GM12878 (cell line): Measurements from ENCODE around the gene ZDHHC14. TPM values are rescaled to one million over a fixed set of nuclear protein-coding genes. Genes with fewer than 3 reads are reported as not detected.

ENCODE experiments used
- ATAC-seq: fragments of 200-7000 bp; cut with Tn5 transposase; 3 replicates; pipeline ENCODE4 v1.9.1; 2020; ENCODE audit warnings: mild to moderate bottlenecking, moderate library complexity
- BruUV-seq: library from RNA; stranded (reverse); fragments of 400-500 nt; replicated peaks from 2 replicates; lab custom pipeline; 2021; lab: Mats Ljungman, UMichigan
- CTCF ChIA-PET: fragments of 300-600 bp; sonication (Branson Sonifier 250); formaldehyde crosslinking; extraction: SDS; loops from one replicate; lab custom pipeline; 2021; ENCODE audit warnings: inconsistent platforms; lab: Yijun Ruan, JAX
- POLR2A ChIA-PET: fragments of 350-600 bp; formaldehyde crosslinking; extraction: SDS; loops from one replicate; lab custom pipeline; 2021; ENCODE audit warnings: inconsistent platforms; lab: Charles Lee
- RAD21 ChIA-PET: fragments of 300-600 bp; sonication (Branson Sonifier 250); formaldehyde crosslinking; loops from one replicate; lab custom pipeline; 2023; ENCODE audit warnings: antibody characterized with exemption; ENCODE audit not compliant: unreplicated experiment; lab: Charles Lee
- SMC1A ChIA-PET: fragments of 300-600 bp; sonication (Branson Sonifier 250); formaldehyde crosslinking; loops from one replicate; lab custom pipeline; 2023; ENCODE audit not compliant: unreplicated experiment, uncharacterized antibody; lab: Charles Lee
- DNase-seq: peaks from one replicate; pipeline ENCODE4 v3.0.0-alpha.2; 2011; ENCODE audit warnings: low read depth, low spot score
- FAIRE-seq: peaks from 3 replicates; lab custom pipeline; 2011; peaks lifted over from hg19 to GRCh38; lab: Jason Lieb, UNC
- H2AFZ ChIP-seq: 2 replicates; pipeline ENCODE4 v1.6.0; 2011; ENCODE audit warnings: low read depth, low read length, control low read depth; ENCODE audit not compliant: control insufficient read depth
- H3K27ac ChIP-seq: 2 replicates; pipeline ENCODE4 v1.5.1; 2011; ENCODE audit warnings: control low read depth; ENCODE audit not compliant: control insufficient read depth, insufficient read depth
- H3K27me3 ChIP-seq, 2 experiments: replicated peaks in 1 of 2; 2 replicates each; pipeline versions ENCODE4 v1.6.0 to v1.6.1; 2011; ENCODE audit warnings: low read length in 1 of 2; ENCODE audit not compliant: control insufficient read depth in 2 of 2, insufficient read depth in 2 of 2
- H3K36me3 ChIP-seq, 2 experiments: 2 replicates each; pipeline ENCODE4 v1.5.1; 2011; ENCODE audit warnings: low read length in 1 of 2; ENCODE audit not compliant: control insufficient read depth in 2 of 2, insufficient read depth in 2 of 2
- H3K4me1 ChIP-seq: 2 replicates; pipeline ENCODE4 v1.6.1; 2011; ENCODE audit warnings: mild to moderate bottlenecking, low read length, moderate library complexity, mixed read lengths; ENCODE audit not compliant: control insufficient read depth, insufficient read depth
- H3K4me2 ChIP-seq: 2 replicates; pipeline ENCODE4 v1.6.0; 2011; ENCODE audit warnings: control low read depth; ENCODE audit not compliant: control insufficient read depth, insufficient read depth
- H3K4me3 ChIP-seq: fragments of 200-600 bp; sonication (generic); 2 replicates; pipeline ENCODE4 v1.5.1; 2016
- H3K79me2 ChIP-seq: 2 replicates; pipeline ENCODE4 v1.6.0; 2011; ENCODE audit warnings: low read length; ENCODE audit not compliant: control insufficient read depth, insufficient read depth
- H3K9ac ChIP-seq: 2 replicates; pipeline ENCODE4 v1.8.0; 2011; ENCODE audit warnings: low read length, control low read depth, mixed read lengths; ENCODE audit not compliant: control insufficient read depth, insufficient read depth
- H3K9me3 ChIP-seq: replicated peaks from 3 replicates; pipeline ENCODE4 v1.5.1; 2011; ENCODE audit warnings: mild to moderate bottlenecking, low read length; ENCODE audit not compliant: control insufficient read depth, insufficient read depth
- H4K20me1 ChIP-seq: 2 replicates; pipeline ENCODE4 v1.6.0; 2011; ENCODE audit not compliant: control insufficient read depth, insufficient read depth
- BACH1 ChIP-seq: fragments of 450-650 bp; IDR thresholded peaks from 2 replicates; pipeline ENCODE4 v1.6.1; 2017; ENCODE audit warnings: mild to moderate bottlenecking, borderline replicate concordance
- BCLAF1 ChIP-seq: fragments of 450-650 bp; IDR thresholded peaks from 2 replicates; pipeline ENCODE4 v1.6.1; 2017; ENCODE audit warnings: antibody characterized with exemption, mild to moderate bottlenecking, moderate library complexity
- CBX3 ChIP-seq: fragments of 200-600 bp; sonication (generic); IDR thresholded peaks from 2 replicates; pipeline ENCODE4 v1.6.1; 2016; ENCODE audit warnings: low read depth, borderline replicate concordance
- DPF2 ChIP-seq: fragments of 450-650 bp; IDR thresholded peaks from 2 replicates; pipeline ENCODE4 v1.6.1; 2017; ENCODE audit warnings: mild to moderate bottlenecking
- EED ChIP-seq: sonication (generic); IDR thresholded peaks from 2 replicates; pipeline ENCODE4 v1.6.1; 2016; ENCODE audit warnings: antibody characterized with exemption, low read depth
- EZH2 ChIP-seq: IDR thresholded peaks from 2 replicates; pipeline ENCODE4 v1.6.1; 2012; ENCODE audit warnings: low read depth, mild to moderate bottlenecking, control low read depth, inconsistent platforms, low read length, borderline replicate concordance; ENCODE audit not compliant: control insufficient read depth
- HDGF ChIP-seq: fragments of 450-650 bp; IDR thresholded peaks from 2 replicates; pipeline ENCODE4 v1.6.1; 2016; ENCODE audit warnings: antibody characterized with exemption
- IRF5 ChIP-seq: fragments of 450-650 bp; IDR thresholded peaks from 2 replicates; pipeline ENCODE4 v1.6.1; 2017; ENCODE audit warnings: borderline replicate concordance
- NR2C2 ChIP-seq: IDR thresholded peaks from 2 replicates; pipeline ENCODE4 v1.6.1; 2011; ENCODE audit warnings: borderline replicate concordance, low read depth; ENCODE audit not compliant: control insufficient read depth, insufficient read length
- NR2F1 ChIP-seq: fragments of 450-650 bp; conservative IDR thresholded peaks from 2 replicates; pipeline ENCODE4 v1.6.1; 2017; ENCODE audit warnings: mild to moderate bottlenecking
- RFX5 ChIP-seq: IDR thresholded peaks from 2 replicates; pipeline ENCODE4 v1.6.1; 2011; ENCODE audit warnings: low read depth, low read length, improper control_type of control experiment
- RUNX3 ChIP-seq: IDR thresholded peaks from 2 replicates; pipeline ENCODE4 v1.6.1; 2012; ENCODE audit warnings: low read length, inconsistent platforms
- SREBF1 ChIP-seq: IDR thresholded peaks from 2 replicates; pipeline ENCODE4 v1.6.1; 2012; ENCODE audit warnings: mild to moderate bottlenecking, low read length
- SRF ChIP-seq, 2 experiments: IDR thresholded peaks; 2 replicates each; pipeline ENCODE4 v1.6.1; 2011; ENCODE audit warnings: low read depth in 2 of 2, low read length in 2 of 2, mild to moderate bottlenecking in 1 of 2, moderate library complexity in 1 of 2
- SUZ12 ChIP-seq: fragments of 200-600 bp; sonication (generic); IDR thresholded peaks from one replicate; pipeline ENCODE4 v1.6.1; 2018; ENCODE audit warnings: antibody characterized with exemption, mild to moderate bottlenecking; ENCODE audit not compliant: unreplicated experiment
- ZNF274 ChIP-seq: IDR thresholded peaks from one replicate; pipeline ENCODE4 v1.8.0; 2011; ENCODE audit not compliant: insufficient read length, insufficient read depth
- WGBS: methylation state at CpG from one replicate; pipeline ENCODE4 v1.1.6; 2016; ENCODE audit warnings: low lambda C conversion rate; ENCODE audit not compliant: insufficient replicate concordance, insufficient coverage; ENCODE audit errors: missing lambda C conversion rate; 5-methylcytosine and 5-hydroxymethylcytosine counted together
- in situ Hi-C: fragments of 300-500 bp; cut with MboI; formaldehyde crosslinking; loops from 9 replicates; pipeline ENCODE4 v1.14.3; 2018; ENCODE audit warnings: mixed read lengths
- intact Hi-C: fragments of 100-400 bp; cut with micrococcal nuclease; formaldehyde crosslinking; loops from one replicate; pipeline ENCODE4 v1.14.2; 2022; ENCODE audit not compliant: unreplicated experiment
- polyA plus RNA-seq, 11 experiments: library from polyadenylated mRNA; depleted of rRNA in 4 of 11; unstranded in 6 of 11; stranded (reverse) in 5 of 11; fragments of >200 nt; fragmentation: Nextera tagmentation in 4 of 11; fragmentation: Illumina TruSeq in 1 of 11; extraction: Ambion mirVana in 4 of 11; extraction: Trizol in 1 of 11; gene quantifications; 1 replicate in 1 of 11; 2 replicates in 10 of 11; pipeline versions ENCODE4 v1.2.1 to v1.2.3, GENCODE V29; 2011 to 2016; ENCODE audit warnings: inconsistent platforms in 2 of 11, missing spikeins in 2 of 11, low read depth in 1 of 11
- total RNA-seq, 4 experiments: library from RNA; depleted of rRNA in 3 of 4; stranded (reverse); fragments of >200 nt in 3 of 4; fragmentation: Illumina TruSeq in 1 of 4; extraction: Trizol in 1 of 4; gene quantifications; 2 replicates each; pipeline versions ENCODE4 v1.2.1 to v1.2.3, GENCODE V29; 2013 to 2021

Gene ZDHHC14
- total and polyA plus RNA-seq, 10 of the 15 experiments (the other 5 are each of a cell fraction or from before 2014, with no cell fraction given) = 0.15 to 16.0 (median 0.76) TPM; not detected in 1

- H3K9me3 ChIP-seq = no peaks in the 10 kb centered on the region
- in situ Hi-C loops = no loop called here
- CTCF ChIA-PET = no interaction called here
- no peak overlapping the region for H3K4me3 ChIP-seq
- no peak for ATAC-seq
- H3K27ac ChIP-seq = no peak overlapping the region
- TF ChIP-seq EED (no peak), BCLAF1 (no peak), NR2C2 (no peak), EZH2 (no peak), SRF (IDR thresholded peaks at IDR 0.05; ENCODE audit: low read depth in 2 of 2, low read length in 2 of 2) (no peak), HDGF (no peak), RFX5 (no peak), DPF2 (no peak), NR2F1 (no peak), CBX3 (no peak), RUNX3 (no peak), BACH1 (no peak), IRF5 (no peak), ZNF274 (no peak), SUZ12 (no peak), SREBF1 (no peak)
- TF ChIP-seq, all 136 proteins: peak for 0
- no TSS peak for BruUV-seq
- 21% methylated on average over 6 of the region's 6 CpGs for WGBS
- no peaks in the 10 kb centered on the region for H3K79me2 ChIP-seq
- H3K4me2 ChIP-seq = no peak overlapping the region
- no peak overlapping the region for H2AFZ ChIP-seq
- intact Hi-C loops = no loop called here
- H4K20me1 ChIP-seq = no peaks in the 10 kb centered on the region; the same call in 1 of the 2 replicates
- peaks cover 0 to 3% of the 10 kb centered on the region in 2 experiments; a peak in 3 of 4 replicates for H3K27me3 ChIP-seq
- no peak overlapping the region for H3K9ac ChIP-seq
- RAD21 ChIA-PET = no interaction called here
- FAIRE-seq (no peak), DNase-seq (no peak)
- SMC1A ChIA-PET = interaction anchor here (0.9 kb wide), 1 partner anchor 32 kb away, joined by 4 read pairs; no protein-coding TSS in a partner anchor
- H3K36me3 ChIP-seq = no peaks in the 10 kb centered on the region
- no peaks in the 10 kb centered on the region for H3K4me1 ChIP-seq
- POLR2A ChIA-PET = interaction anchor here (0.6 kb wide), 1 partner anchor 161 kb away, joined by 3 read pairs; no protein-coding TSS in a partner anchor
These were observed 334.8 kb downstream of the ZDHHC14 start for GRCh38 chr6:157715728-157716164.
